GM12801 (cell line): ENCODE results near the gene KLHL33.

Experiments used
- TF ChIP-seq, protein P1 (sequence below): IDR thresholded peaks from one replicate; pipeline ENCODE4 v1.5.1; 2011; ENCODE audit warnings: control low read depth; ENCODE audit not compliant: insufficient read length; ENCODE audit errors: extremely low read depth

KLHL33 gene, protein sequence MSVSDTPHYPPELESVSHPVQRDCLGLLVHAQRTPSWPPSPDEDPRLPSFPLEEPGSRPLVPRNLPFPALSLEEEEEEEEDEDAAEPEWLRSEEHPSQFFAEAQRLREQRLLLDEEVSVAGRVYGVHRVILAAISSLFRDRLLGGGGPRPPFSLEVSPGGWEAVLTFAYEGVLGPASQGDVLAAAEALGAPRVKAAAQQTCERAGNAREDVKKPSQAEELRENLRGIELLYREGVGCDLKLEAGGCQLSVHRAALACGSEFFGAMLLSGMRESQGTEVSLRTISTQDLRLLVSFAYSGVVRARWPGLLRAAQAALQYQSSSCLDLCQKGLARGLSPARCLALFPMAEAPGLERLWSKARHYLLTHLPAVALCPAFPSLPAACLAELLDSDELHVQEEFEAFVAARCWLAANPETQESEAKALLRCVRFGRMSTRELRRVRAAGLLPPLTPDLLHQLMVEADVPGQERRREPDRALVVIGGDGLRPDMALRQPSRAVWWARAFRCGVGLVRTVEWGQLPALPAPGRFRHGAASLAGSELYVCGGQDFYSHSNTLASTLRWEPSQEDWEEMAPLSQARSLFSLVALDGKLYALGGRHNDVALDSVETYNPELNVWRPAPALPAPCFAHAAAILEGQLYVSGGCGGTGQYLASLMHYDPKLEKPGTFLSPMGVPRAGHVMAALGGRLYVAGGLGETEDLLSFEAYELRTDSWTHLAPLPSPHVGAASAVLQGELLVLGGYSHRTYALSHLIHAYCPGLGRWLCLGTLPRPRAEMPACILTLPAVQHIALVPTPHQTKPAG

DNA sequence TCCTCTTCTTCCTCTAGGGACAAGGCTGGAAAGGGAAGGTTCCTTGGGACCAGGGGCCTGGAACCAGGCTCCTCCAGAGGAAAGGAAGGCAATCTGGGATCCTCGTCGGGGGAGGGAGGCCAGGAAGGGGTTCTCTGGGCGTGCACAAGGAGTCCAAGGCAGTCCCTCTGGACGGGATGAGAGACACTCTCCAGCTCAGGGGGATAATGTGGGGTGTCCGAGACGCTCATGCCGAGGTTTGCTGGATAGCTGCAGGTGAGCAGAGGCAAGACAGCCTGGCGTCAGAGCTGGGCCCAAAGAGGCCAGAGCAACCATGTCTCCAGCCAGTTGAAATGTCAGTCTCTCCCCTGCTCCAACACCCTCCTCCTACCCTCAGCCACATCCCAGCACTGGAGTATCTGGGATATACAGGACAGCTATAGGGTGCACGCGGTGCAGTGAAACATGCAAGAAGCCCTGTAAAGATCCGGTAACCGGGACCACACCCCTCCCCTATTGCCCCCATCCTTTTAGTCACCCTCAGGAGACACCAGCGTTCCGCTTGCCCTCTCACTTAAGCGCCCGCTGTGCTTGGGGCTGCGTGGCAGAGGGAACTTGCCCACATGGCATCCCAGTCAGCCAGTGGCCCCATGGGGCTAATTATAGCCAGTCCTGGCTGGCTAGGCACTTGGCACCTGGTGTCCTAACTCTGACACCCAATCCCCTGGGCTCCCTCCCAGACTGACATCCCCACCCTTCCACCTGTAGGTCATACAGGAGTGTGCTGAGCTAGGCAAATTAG, at the start of gene KLHL33:
Gene KLHL33, minus strand, starts transcription at position 585 of the 781 bp plus-strand sequence. Its CDS starts 355 bp downstream, at position 230.
- TF ChIP-seq, protein P1, sequence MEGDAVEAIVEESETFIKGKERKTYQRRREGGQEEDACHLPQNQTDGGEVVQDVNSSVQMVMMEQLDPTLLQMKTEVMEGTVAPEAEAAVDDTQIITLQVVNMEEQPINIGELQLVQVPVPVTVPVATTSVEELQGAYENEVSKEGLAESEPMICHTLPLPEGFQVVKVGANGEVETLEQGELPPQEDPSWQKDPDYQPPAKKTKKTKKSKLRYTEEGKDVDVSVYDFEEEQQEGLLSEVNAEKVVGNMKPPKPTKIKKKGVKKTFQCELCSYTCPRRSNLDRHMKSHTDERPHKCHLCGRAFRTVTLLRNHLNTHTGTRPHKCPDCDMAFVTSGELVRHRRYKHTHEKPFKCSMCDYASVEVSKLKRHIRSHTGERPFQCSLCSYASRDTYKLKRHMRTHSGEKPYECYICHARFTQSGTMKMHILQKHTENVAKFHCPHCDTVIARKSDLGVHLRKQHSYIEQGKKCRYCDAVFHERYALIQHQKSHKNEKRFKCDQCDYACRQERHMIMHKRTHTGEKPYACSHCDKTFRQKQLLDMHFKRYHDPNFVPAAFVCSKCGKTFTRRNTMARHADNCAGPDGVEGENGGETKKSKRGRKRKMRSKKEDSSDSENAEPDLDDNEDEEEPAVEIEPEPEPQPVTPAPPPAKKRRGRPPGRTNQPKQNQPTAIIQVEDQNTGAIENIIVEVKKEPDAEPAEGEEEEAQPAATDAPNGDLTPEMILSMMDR: no peak

DNA sequence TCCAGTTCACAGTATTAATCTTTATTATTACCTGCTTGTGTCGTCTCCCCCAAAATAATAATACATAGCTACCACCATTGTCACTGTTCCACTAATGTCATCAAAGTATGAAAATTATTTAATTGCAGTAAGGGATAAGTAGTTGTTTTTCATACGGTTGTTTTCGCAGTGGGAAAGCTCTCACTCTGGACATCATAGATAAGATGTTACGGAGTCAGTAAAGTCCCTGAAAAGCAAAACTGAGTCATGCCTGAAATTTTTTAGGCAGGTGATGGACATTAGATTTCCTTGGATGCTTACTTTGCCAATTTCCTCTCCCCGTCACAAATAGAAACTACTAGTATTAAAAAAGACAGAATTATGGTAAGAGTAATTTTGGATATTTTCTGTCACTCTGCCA, 46.4 kb upstream of the KLHL33 start:
- TF ChIP-seq, protein P1: no peak

DNA sequence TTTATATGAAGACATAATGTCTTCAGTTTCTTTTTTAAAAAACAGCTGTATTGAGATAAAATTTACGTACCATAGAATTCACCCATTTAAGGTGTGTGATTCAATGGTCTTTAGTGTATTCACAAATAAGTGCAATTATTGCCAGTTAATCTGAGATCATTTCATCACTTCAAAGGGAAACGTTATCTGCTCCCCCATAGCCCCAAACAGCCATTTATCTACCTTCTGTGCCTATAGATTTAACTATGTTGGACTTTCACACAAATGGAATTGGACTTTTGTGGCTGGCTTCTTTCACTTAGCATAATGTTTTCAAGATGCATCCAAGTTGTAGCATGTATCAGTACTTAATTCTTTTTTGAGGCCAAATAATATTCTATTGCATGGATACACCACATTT, 42.9 kb upstream of the KLHL33 start:
- TF ChIP-seq, protein P1: no peak

DNA sequence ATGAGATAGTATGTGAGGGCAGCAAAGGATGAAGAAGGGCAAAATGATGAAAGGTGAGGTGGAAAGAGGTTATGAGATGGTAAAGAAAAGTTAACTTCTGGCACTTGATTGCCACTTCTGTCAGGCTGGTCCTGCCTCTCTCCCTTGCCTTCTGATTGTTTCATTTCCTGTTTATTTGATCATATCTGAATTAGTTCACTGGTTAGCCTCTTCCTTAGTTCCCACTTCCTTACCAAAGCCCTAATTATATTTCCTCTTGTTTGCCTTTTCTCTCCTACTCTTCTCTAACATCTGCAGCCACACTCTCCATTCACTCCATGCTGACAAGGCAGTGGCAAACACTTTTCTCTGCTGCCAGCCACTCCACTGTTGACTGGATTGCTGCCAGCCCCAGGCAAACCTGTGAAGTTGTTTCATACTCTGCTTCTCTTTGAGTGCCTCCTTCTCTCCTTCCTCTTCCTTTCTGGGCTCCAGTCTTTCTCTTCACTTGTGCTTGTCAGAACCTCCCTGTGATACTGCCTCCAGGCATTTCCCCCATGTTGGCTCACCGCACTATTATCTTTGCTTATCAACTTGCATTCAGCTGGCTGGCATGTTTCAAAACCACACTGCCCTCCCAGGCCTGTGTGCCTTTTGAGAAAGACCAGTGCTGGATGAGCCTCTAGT, 41.4 kb upstream of the KLHL33 start:
- TF ChIP-seq, protein P1: no peak

DNA sequence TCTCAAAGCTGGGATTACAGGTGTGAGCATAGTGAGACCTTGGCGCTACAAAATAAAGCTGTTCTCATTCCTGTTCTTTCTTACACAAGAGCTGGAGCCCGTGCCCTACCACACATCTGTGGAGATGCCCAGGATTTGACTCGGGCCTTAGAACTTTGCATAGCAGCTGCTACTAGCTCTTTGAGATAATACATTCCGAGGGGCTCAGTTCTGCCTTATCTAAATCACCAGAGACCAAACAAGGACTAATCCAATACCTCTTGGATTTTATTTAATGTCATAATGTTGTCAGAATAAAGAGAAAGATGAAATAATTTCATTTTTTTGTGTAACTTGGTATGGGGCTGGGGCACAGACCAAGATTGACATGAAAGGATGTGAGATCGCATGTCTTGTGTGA, 40.8 kb upstream of the KLHL33 start:
- TF ChIP-seq, protein P1: no peak

DNA sequence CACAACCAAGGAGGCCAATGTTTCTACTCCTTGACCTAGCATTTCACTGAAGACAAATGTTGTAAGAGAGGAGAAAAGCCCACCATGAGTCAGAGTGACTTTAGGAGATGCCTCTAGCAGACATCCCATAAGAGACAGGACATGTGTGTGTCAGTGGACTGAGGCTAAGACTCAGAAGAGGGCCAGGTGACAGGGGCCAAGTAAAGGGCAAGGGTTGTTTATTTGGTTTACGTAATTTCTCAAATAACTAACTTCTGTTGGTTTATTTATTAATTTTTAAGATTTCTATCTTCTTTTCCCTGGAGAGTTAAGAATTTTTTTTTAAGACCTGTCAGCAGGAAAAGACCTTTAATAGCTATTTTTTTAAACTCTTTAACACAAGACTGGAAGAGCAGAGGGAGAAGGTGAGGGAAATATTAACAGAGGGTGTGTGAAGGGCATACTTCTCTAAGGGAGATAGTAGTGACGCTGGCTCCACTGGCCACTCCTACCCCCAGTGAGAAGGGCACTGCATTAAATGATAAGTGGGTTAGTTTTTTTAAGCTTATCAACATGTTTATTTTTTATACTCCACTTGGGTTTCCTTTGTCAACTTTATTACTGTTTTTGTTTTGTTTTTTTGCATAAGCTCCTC, 36.7 kb upstream of the KLHL33 start:
- TF ChIP-seq, protein P1: no peak

DNA sequence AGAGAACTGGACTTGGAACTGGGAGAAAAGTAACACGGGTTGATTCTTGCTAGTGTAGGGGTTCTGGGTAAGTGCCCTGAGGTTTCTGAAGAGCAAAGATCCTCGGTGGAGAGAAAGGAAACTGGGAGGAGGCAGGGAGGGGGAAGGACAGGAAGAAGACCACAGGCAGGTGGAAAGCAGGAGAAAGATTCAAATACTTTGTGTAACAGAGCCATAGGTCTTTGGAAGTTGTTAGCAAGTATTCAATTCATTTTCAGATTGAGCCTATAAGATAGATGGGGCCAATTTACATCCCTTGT, 34.6 kb upstream of the KLHL33 start:
- TF ChIP-seq, protein P1: no peak
